Cardiac muscle cell (in vitro differentiated cells and primary cell): ENCODE results near the gene RBM20. TPM values are rescaled to one million over a fixed set of nuclear protein-coding genes. Genes with fewer than 3 reads are reported as not detected.
A peak's percentile ranks its signal among the peaks of the same experiment; 100 is the strongest.

Source experiments
- DNase-seq, 2 donors: peaks; one replicate each; pipeline versions ENCODE4 v3.0.0 to v3.0.0-alpha.2; 2010 to 2017; ENCODE audit warnings: low read depth in 1 of 2, low spot score in 1 of 2
- H3K27ac ChIP-seq: fragments of 200-600 bp; sonication (generic); 2 replicates; pipeline ENCODE4 v1.5.1; 2016
- H3K27me3 ChIP-seq: fragments of 200-600 bp; sonication (generic); 2 replicates; pipeline ENCODE4 v1.6.0; 2016; ENCODE audit warnings: control low read depth
- H3K36me3 ChIP-seq: fragments of 200-600 bp; sonication (generic); 2 replicates; pipeline ENCODE4 v1.5.1; 2016; ENCODE audit warnings: control low read depth
- H3K4me1 ChIP-seq: fragments of 200-600 bp; sonication (generic); 2 replicates; pipeline ENCODE4 v1.8.1; 2017; ENCODE audit warnings: low read depth, mild to moderate bottlenecking, mixed run types
- H3K4me3 ChIP-seq: fragments of 200-600 bp; sonication (generic); 2 replicates; pipeline ENCODE4 v1.5.1; 2016; ENCODE audit warnings: mild to moderate bottlenecking
- H3K9me3 ChIP-seq: fragments of 200-600 bp; sonication (generic); 2 replicates; pipeline ENCODE4 v1.5.1; 2017; ENCODE audit warnings: low read depth, mild to moderate bottlenecking, control low read depth
- CTCF ChIP-seq: IDR thresholded peaks from 2 replicates; pipeline ENCODE4 v1.5.1; 2012; ENCODE audit warnings: low read depth, mild to moderate bottlenecking, low read length
- polyA plus RNA-seq: library from polyadenylated mRNA; unstranded; fragments of >200 nt; fragmentation: Nextera tagmentation; extraction: Ambion mirVana; gene quantifications from 2 replicates; pipeline ENCODE4 v1.2.1, GENCODE V29; 2016
- total RNA-seq: library from RNA; depleted of rRNA; stranded (reverse); fragments of >200 nt; gene quantifications from 2 replicates; pipeline ENCODE4 v1.2.3, GENCODE V29; 2016

RBM20 gene
- total and polyA plus RNA-seq, 2 experiments from 2014 or later, result 19.2 to 28.5 TPM

DNA sequence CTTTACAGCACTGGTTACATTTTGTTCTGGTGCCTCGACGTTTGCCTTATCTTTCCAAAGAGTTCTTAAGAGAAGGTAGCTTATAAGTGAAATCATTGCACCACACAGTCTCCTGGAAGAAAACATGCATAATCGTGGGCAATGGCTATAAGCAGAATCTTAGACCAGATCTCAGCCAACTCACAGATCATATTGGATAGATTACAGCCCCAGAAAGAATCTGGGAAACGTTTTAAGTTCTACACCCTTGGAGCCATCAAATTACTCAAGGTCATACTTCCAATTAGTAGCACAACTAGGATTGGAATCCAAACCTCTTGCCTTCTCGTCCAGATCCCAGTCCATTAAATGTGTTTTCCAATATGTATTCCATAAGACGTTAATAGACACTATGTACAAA lies 218.8 kb downstream of the RBM20 start:
- no peak for TF ChIP-seq CTCF
- H3K4me3 ChIP-seq, result no peak overlapping the region
- H3K9me3 ChIP-seq, result no peaks in the 10 kb centered on the region
- no peak overlapping the region for H3K27ac ChIP-seq
- DNase-seq, result no peak
- peaks cover 20% of the 10 kb centered on the region for H3K4me1 ChIP-seq
- no peaks in the 10 kb centered on the region for H3K27me3 ChIP-seq
- H3K36me3 ChIP-seq, result no peaks in the 10 kb centered on the region

DNA sequence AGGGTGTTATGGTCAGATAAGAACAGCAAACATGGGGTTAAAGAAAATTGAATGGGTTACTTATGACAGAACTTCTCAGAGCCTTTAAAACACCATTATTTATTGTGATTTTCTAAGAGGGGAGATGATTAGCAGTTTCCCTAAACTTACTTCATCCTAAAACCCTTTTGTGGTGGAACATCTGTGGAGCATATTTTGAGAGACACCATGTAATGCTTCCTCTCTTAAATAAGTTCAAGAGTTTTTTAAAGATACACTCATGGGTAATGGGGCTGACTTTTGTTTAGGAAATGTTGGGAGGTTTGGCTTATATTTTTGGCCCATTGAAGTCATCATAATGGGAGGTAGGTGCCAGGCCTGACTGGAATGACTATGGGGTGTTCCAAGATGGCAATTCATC lies 219.2 kb downstream of the RBM20 start:
- Histone ChIP-seq H3K4me1 (peaks cover 16% of the 10 kb centered on the region), H3K9me3 (no peaks in the 10 kb centered on the region), H3K36me3 (no peaks in the 10 kb centered on the region), H3K27me3 (no peaks in the 10 kb centered on the region), H3K4me3 (no peak overlapping the region), H3K27ac (no peak overlapping the region)
- TF ChIP-seq CTCF, result no peak
- no peak for DNase-seq

DNA sequence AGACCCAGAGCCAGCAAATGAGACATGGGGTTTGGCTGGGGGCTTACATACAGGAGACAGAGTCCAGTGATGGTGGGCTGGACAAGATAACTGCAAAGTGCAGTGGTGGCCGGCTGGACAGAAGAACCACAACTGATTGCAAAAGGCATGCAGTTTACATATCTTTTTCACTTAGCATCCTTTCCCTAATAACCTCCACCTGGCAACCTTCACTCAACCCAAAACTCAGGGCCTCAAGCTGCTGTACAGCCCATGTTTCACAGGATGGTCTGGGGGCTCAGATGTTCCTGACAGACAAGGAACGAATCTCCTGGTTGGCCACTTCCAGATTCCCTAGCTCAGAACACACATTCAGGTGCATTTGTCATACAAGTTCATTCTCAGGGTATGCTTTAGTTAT lies 219.8 kb downstream of the RBM20 start:
- no peak overlapping the region for H3K27ac ChIP-seq
- no peaks in the 10 kb centered on the region for H3K9me3 ChIP-seq
- H3K36me3 ChIP-seq, result no peaks in the 10 kb centered on the region
- TF ChIP-seq CTCF, result no peak
- no peak for DNase-seq
- H3K4me3 ChIP-seq, result no peak overlapping the region
- peaks cover 13% of the 10 kb centered on the region for H3K4me1 ChIP-seq
- no peaks in the 10 kb centered on the region for H3K27me3 ChIP-seq

DNA sequence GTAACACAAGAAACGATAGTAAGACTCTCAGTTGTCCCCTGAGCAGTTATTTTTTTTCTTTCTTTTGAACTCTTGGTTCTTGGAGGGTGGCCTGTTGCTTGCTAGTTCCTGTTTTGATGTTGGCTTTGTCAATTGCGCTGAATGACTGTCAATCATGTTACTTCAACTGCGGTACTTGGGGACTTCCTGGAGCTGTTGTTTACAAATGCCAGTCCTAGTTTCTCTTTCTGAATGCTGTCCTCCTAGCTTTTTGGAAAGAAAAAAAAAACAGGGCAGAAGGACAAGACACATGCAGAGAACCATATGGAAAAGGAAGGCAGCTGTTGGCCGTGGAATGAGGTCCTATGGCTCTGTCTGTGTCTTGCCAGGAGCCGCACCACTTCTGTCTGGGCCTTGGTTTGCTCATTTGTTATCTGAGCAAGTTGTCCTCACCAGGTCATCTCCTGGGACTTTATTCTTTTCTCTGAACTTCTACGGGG lies 220.6 kb downstream of the RBM20 start:
- no peaks in the 10 kb centered on the region for H3K27me3 ChIP-seq
- H3K4me3 ChIP-seq, result no peak overlapping the region
- H3K4me1 ChIP-seq, result peaks cover 13% of the 10 kb centered on the region
- no peak for DNase-seq
- no peak overlapping the region for H3K27ac ChIP-seq
- H3K9me3 ChIP-seq, result no peaks in the 10 kb centered on the region
- TF ChIP-seq CTCF, result no peak
- no peaks in the 10 kb centered on the region for H3K36me3 ChIP-seq

DNA sequence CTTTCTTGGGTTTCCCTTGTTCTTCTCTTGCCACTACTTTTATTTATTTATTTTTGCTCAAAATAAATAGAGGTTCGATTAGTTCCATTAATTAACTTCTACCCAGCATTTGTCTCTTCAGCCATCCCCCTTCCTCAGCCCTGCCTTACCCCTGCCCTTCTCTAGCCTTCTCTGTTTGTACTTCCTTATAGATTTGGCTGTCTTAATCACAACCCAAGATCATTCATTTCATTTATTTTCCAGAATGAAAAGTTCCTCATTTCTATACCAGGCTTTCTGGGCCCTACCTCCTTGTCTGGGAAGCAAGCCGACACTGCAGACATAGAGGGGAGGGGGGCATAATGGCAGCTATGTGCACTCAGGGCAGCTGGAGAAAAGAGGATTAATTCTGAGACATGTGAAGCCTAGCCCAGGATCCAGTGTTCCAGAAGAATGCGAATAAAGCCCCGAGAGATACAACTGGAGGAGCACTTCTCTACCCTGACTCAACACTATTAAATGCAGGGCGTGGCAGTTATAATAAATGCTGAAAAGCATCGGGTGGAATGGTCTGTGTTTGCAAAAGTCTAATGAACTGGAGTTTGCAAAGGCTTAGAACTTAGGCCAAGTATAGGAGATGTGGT lies 221.2 kb downstream of the RBM20 start:
- Histone ChIP-seq H3K27me3 (no peaks in the 10 kb centered on the region), H3K9me3 (no peaks in the 10 kb centered on the region), H3K27ac (peak overlapping the region; percentile 13), H3K36me3 (no peaks in the 10 kb centered on the region), H3K4me1 (peaks cover 13% of the 10 kb centered on the region), H3K4me3 (no peak overlapping the region)
- no peak for TF ChIP-seq CTCF
- DNase-seq, result peak in 1 of 2 donors; percentile 43
